HCT116 (cell line): Measurements from ENCODE around the gene PELI3. TPM values are rescaled to one million over a fixed set of nuclear protein-coding genes. Genes with fewer than 3 reads are reported as not detected.

ENCODE experiments used
- ATAC-seq: fragments of 200-7000 bp; cut with Tn5 transposase; 2 replicates; pipeline ENCODE4 v1.9.1; 2020; ENCODE audit warnings: mild to moderate bottlenecking, moderate library complexity
- BruUV-seq: library from RNA; stranded (reverse); fragments of 400-500 nt; replicated peaks from 2 replicates; lab custom pipeline; 2021; lab: Mats Ljungman, UMichigan
- CTCF ChIA-PET: fragments of 300-600 bp; sonication (Branson Sonifier 250); formaldehyde crosslinking; loops from one replicate; lab custom pipeline; 2021; ENCODE audit warnings: antibody characterized with exemption; lab: Charles Lee
- POLR2A ChIA-PET: fragments of 300-600, 350-600 bp; sonication (Branson Sonifier 250); formaldehyde crosslinking; loops from one replicate; lab custom pipeline; 2021; ENCODE audit warnings: antibody characterized with exemption; lab: Charles Lee
- RAD21 ChIA-PET, 2 experiments: fragments of 300-600 bp; sonication (Branson Sonifier 250); formaldehyde crosslinking; loops; one replicate each; lab custom pipeline; 2023; ENCODE audit warnings: low total read pairs in 2 of 2; ENCODE audit not compliant: uncharacterized antibody in 2 of 2, unreplicated experiment in 2 of 2, low non-redundant PET in 1 of 2; lab: Charles Lee
- DNase-seq: peaks from one replicate; pipeline ENCODE4 v3.0.0-alpha.2; 2010; ENCODE audit warnings: low read depth, low spot score
- H2AFZ ChIP-seq: fragments of 200-600 bp; shearing (Covaris generic), sonication (generic); 2 replicates; pipeline ENCODE4 v1.6.1; 2017; ENCODE audit warnings: low read depth, mixed run types, mixed read lengths, antibody characterized with exemption, low read length; ENCODE audit not compliant: poor library complexity, severe bottlenecking
- H3K27ac ChIP-seq: 2 replicates; pipeline ENCODE4 v1.5.1; 2012; ENCODE audit warnings: low read depth, low read length
- H3K27me3 ChIP-seq: fragments of 200-600 bp; sonication (generic); 2 replicates; pipeline ENCODE4 v1.6.1; 2016; ENCODE audit warnings: mixed run types, low read length, mixed read lengths; ENCODE audit not compliant: insufficient read depth
- H3K36me3 ChIP-seq, 2 experiments: fragments of 200-500 bp in 1 of 2; fragments of 200-600 bp in 1 of 2; sonication (Bioruptor generic) in 1 of 2; sonication (generic) in 1 of 2; 2 replicates each; pipeline versions ENCODE4 v1.5.1 to v1.6.1; 2014 to 2016; ENCODE audit warnings: low read length in 2 of 2, inconsistent platforms in 1 of 2, mixed read lengths in 1 of 2, mixed run types in 1 of 2; ENCODE audit not compliant: insufficient read depth in 2 of 2, control insufficient read depth in 1 of 2
- H3K4me1 ChIP-seq, 2 experiments: fragments of 200-600 bp in 1 of 2; sonication (generic) in 1 of 2; 2 replicates each; pipeline versions ENCODE4 v1.5.1 to v1.6.1; 2012 to 2017; ENCODE audit warnings: low read length in 2 of 2, inconsistent platforms in 1 of 2, mild to moderate bottlenecking in 1 of 2, mixed read lengths in 1 of 2, mixed run types in 1 of 2, moderate library complexity in 1 of 2; ENCODE audit not compliant: insufficient read depth in 2 of 2, control insufficient read depth in 1 of 2
- H3K4me2 ChIP-seq: fragments of 200-600 bp; sonication (generic); 2 replicates; pipeline ENCODE4 v1.6.1; 2017; ENCODE audit warnings: mixed run types, low read length, mixed read lengths
- H3K4me3 ChIP-seq, 2 experiments: fragments of 200-600 bp in 1 of 2; sonication (generic) in 1 of 2; replicated peaks in 1 of 2; 2 replicates each; pipeline ENCODE4 v1.5.1; 2011 to 2016; ENCODE audit warnings: low read length in 2 of 2, control low read depth in 1 of 2, low read depth in 1 of 2, mild to moderate bottlenecking in 1 of 2, mixed read lengths in 1 of 2, mixed run types in 1 of 2
- H3K79me2 ChIP-seq: fragments of 200-600 bp; sonication (generic); 2 replicates; pipeline ENCODE4 v1.6.1; 2017; ENCODE audit warnings: mild to moderate bottlenecking, mixed run types, low read length, moderate library complexity, mixed read lengths; ENCODE audit not compliant: insufficient read depth
- H3K9ac ChIP-seq: fragments of 200-600 bp; sonication (generic); 2 replicates; pipeline ENCODE4 v1.6.1; 2016; ENCODE audit warnings: low read length, mixed read lengths
- H3K9me2 ChIP-seq: fragments of 200-600 bp; sonication (generic), shearing (Covaris generic); 2 replicates; pipeline ENCODE4 v1.6.1; 2017; ENCODE audit warnings: mixed run types, mild to moderate bottlenecking, moderate library complexity; ENCODE audit not compliant: insufficient read depth
- H3K9me3 ChIP-seq, 2 experiments: fragments of 200-500 bp in 1 of 2; fragments of 200-600 bp in 1 of 2; sonication (Bioruptor generic) in 1 of 2; sonication (generic) in 1 of 2; 2 replicates each; pipeline ENCODE4 v1.6.1; 2014 to 2017; ENCODE audit warnings: low read length in 2 of 2, mixed read lengths in 2 of 2, inconsistent platforms in 1 of 2, low read depth in 1 of 2, mild to moderate bottlenecking in 1 of 2, mixed run types in 1 of 2, moderate library complexity in 1 of 2; ENCODE audit not compliant: control insufficient read depth in 1 of 2, insufficient read depth in 1 of 2
- H4K20me1 ChIP-seq: fragments of 200-600 bp; sonication (generic), shearing (Covaris generic); 2 replicates; pipeline ENCODE4 v1.6.1; 2017; ENCODE audit warnings: mixed run types, mild to moderate bottlenecking, moderate library complexity; ENCODE audit not compliant: insufficient read depth
- ATF3 ChIP-seq: IDR thresholded peaks from 2 replicates; pipeline ENCODE4 v1.6.1; 2012
- CBX3 ChIP-seq: IDR thresholded peaks from 2 replicates; pipeline ENCODE4 v1.6.1; 2012; ENCODE audit warnings: low read depth
- CTCF ChIP-seq, 3 experiments: fragments of 200-600 bp in 1 of 3; sonication (generic) in 1 of 3; IDR thresholded peaks in 2 of 3; conservative IDR thresholded peaks in 1 of 3; 2 replicates each; pipeline ENCODE4 v1.5.1; 2012 to 2017; ENCODE audit warnings: low read depth in 2 of 3, low read length in 2 of 3, antibody characterized with exemption in 1 of 3, borderline replicate concordance in 1 of 3, control low read depth in 1 of 3, mild to moderate bottlenecking in 1 of 3, mixed read lengths in 1 of 3, mixed run types in 1 of 3, moderate library complexity in 1 of 3; ENCODE audit not compliant: insufficient read depth in 1 of 3
- EZH2 ChIP-seq: fragments of 200-600 bp; sonication (generic); IDR thresholded peaks from 2 replicates; pipeline ENCODE4 v1.6.1; 2017; ENCODE audit warnings: antibody characterized with exemption, mixed run types
- EZH2phosphoT487 ChIP-seq: fragments of 200-600 bp; IDR thresholded peaks from 2 replicates; pipeline ENCODE4 v1.6.1; 2018; ENCODE audit warnings: antibody characterized with exemption, borderline replicate concordance
- FOSL1 ChIP-seq: IDR thresholded peaks from 2 replicates; pipeline ENCODE4 v1.6.1; 2012; ENCODE audit warnings: low read depth
- POLR2A ChIP-seq: IDR thresholded peaks from 2 replicates; pipeline ENCODE4 v1.7.0; 2011; ENCODE audit warnings: borderline replicate concordance; ENCODE audit not compliant: insufficient read depth, insufficient read length; ENCODE audit errors: extremely low read depth
- YY1 ChIP-seq: IDR thresholded peaks from 2 replicates; pipeline ENCODE4 v1.6.1; 2011; ENCODE audit warnings: low read length, low read depth, moderate library complexity, mild to moderate bottlenecking; ENCODE audit not compliant: insufficient replicate concordance; ENCODE audit errors: extremely low read depth
- ZFX ChIP-seq: fragments of 450-650 bp; IDR thresholded peaks from 2 replicates; pipeline ENCODE4 v1.6.1; 2017
- ZNF274 ChIP-seq: fragments of 200-500 bp; sonication (Bioruptor generic); IDR thresholded peaks from 2 replicates; pipeline ENCODE4 v1.6.1; 2014; ENCODE audit warnings: mild to moderate bottlenecking, low read depth, low read length, inconsistent platforms
- intact Hi-C: fragments of 100-400 bp; cut with micrococcal nuclease; formaldehyde crosslinking; loops from 2 replicates; pipeline ENCODE4 v1.10.0; 2022
- total RNA-seq: library from RNA; stranded (reverse); gene quantifications from one replicate; pipeline ENCODE4 v1.2.1, GENCODE V29; 2021; ENCODE audit not compliant: unreplicated experiment

The PELI3 gene
- total RNA-seq, 1 experiment from 2014 or later, result 12.8 TPM

- ChIA-PET RAD21 (no interaction called here), CTCF (interaction anchor here (1.7 kb wide), 1 partner anchor 10 kb away, joined by 4 read pairs; the partner anchor contains the start of gene MRPL11), POLR2A (no interaction called here)
- H3K4me3 ChIP-seq, result no peak overlapping the region
- DNase-seq (no peak), ATAC-seq (no peak)
- H3K9me2 ChIP-seq, result no peaks in the 10 kb centered on the region
- no peak overlapping the region for H2AFZ ChIP-seq
- BruUV-seq, result no TSS peak
- peaks cover 0 to 5% of the 10 kb centered on the region in 2 experiments; a peak in 1 of 4 replicates for H3K4me1 ChIP-seq
- intact Hi-C loops, result no loop called here
- no peaks in the 10 kb centered on the region for H3K27me3 ChIP-seq
- no peak overlapping the region for H3K4me2 ChIP-seq
- no peaks in the 10 kb centered on the region for H4K20me1 ChIP-seq
- H3K27ac ChIP-seq, result no peak overlapping the region
- H3K36me3 ChIP-seq, result no peaks in the 10 kb centered on the region
- no peaks in the 10 kb centered on the region for H3K9me3 ChIP-seq
- no peaks in the 10 kb centered on the region for H3K79me2 ChIP-seq
- H3K9ac ChIP-seq, result no peak overlapping the region
- TF ChIP-seq CBX3, result no peak
- TF ChIP-seq YY1, result no peak
- no peak for TF ChIP-seq ZFX
- no peak for TF ChIP-seq EZH2
- no peak for TF ChIP-seq EZH2phosphoT487
- no peak for TF ChIP-seq FOSL1
- TF ChIP-seq ZNF274, result no peak
- no peak for TF ChIP-seq CTCF (IDR thresholded peaks at IDR 0.05 in 2 of 3, conservative IDR thresholded peaks at IDR 0.05 in 1 of 3; ENCODE audit: borderline replicate concordance in 1 of 3, insufficient read depth in 1 of 3, low read depth in 2 of 3, low read length in 2 of 3)
- TF ChIP-seq ATF3, result no peak
- no peak for TF ChIP-seq POLR2A
Measured at GRCh38 chr11:66448523-66448922, 18.2 kb upstream of the PELI3 start.
